ENCODE results near the gene DNAJC7.
A peak's percentile ranks its signal among the peaks of the same experiment; 100 is the strongest.
"Not testable (repeated sequence)": the region's sequence is repeated elsewhere in the genome, so short reads cannot be mapped to it uniquely, and the experiment has no call there.

Gene DNAJC7

GRCh38 chr17:41932816-41933389, 84.3 kb downstream of the DNAJC7 start:
- peaks cover 21% of the 10 kb centered on the region for H3K79me2 ChIP-seq (ENCODE audit: control insufficient read depth, low read length)
- peak overlapping the region; percentile 16; the same call in 1 of the 2 replicates for H3K27ac ChIP-seq (ENCODE audit: low read depth, low read length)
- H3K4me3 ChIP-seq (ENCODE audit: low read length): peak overlapping the region; percentile 43
- no peaks in the 10 kb centered on the region for H3K27me3 ChIP-seq (ENCODE audit: control insufficient read depth, low read length)
- H3K9me2 ChIP-seq (replicated peaks; ENCODE audit: control insufficient read depth, low read length): no peaks in the 10 kb centered on the region
- H3K4me1 ChIP-seq (ENCODE audit: control insufficient read depth, low read length): peaks cover 41% of the 10 kb centered on the region
- H3K9me3 ChIP-seq (ENCODE audit: control insufficient read depth, insufficient read depth, low read length): no peaks in the 10 kb centered on the region
- no peaks in the 10 kb centered on the region for H3K36me3 ChIP-seq (ENCODE audit: control insufficient read depth, low read length)
- no peaks in the 10 kb centered on the region for H4K20me1 ChIP-seq (ENCODE audit: control insufficient read depth, insufficient read depth, low read depth, low read length)
- peaks cover 3% of the 10 kb centered on the region; the same call in 1 of the 2 replicates for H3F3A ChIP-seq (ENCODE audit: control insufficient read depth, insufficient read depth)
- peak overlapping the region; percentile 54 for H3K4me2 ChIP-seq (ENCODE audit: low read length)
- TF ChIP-seq EZH2phosphoT487 (IDR thresholded peaks at IDR 0.05; ENCODE audit: borderline replicate concordance, low read length): no peak
- no peak for TF ChIP-seq CTCF (IDR thresholded peaks at IDR 0.05; ENCODE audit: low read depth, low read length, poor library complexity, severe bottlenecking)

GRCh38 chr17:41931715-41932114, 85.5 kb downstream of the DNAJC7 start:
- H3K9me3 ChIP-seq (ENCODE audit: control insufficient read depth, insufficient read depth, low read length); H3K27ac ChIP-seq (ENCODE audit: low read depth, low read length); H3K36me3 ChIP-seq (ENCODE audit: control insufficient read depth, low read length); H3K9me2 ChIP-seq (replicated peaks; ENCODE audit: control insufficient read depth, low read length); H3K27me3 ChIP-seq (ENCODE audit: control insufficient read depth, low read length); H3K4me2 ChIP-seq (ENCODE audit: low read length); H3F3A ChIP-seq (ENCODE audit: control insufficient read depth, insufficient read depth); H4K20me1 ChIP-seq (ENCODE audit: control insufficient read depth, insufficient read depth, low read depth, low read length); H3K4me3 ChIP-seq (ENCODE audit: low read length): not testable (repeated sequence)
- peaks cover 41% of the 10 kb centered on the region for H3K4me1 ChIP-seq (ENCODE audit: control insufficient read depth, low read length)
- H3K79me2 ChIP-seq (ENCODE audit: control insufficient read depth, low read length): peaks cover 21% of the 10 kb centered on the region

GRCh38 chr17:41930833-41931156, 86.4 kb downstream of the DNAJC7 start:
- not testable (repeated sequence) for H3K9me2 ChIP-seq (replicated peaks; ENCODE audit: control insufficient read depth, low read length); H3F3A ChIP-seq (ENCODE audit: control insufficient read depth, insufficient read depth); H4K20me1 ChIP-seq (ENCODE audit: control insufficient read depth, insufficient read depth, low read depth, low read length); H3K27ac ChIP-seq (ENCODE audit: low read depth, low read length); H3K36me3 ChIP-seq (ENCODE audit: control insufficient read depth, low read length); H3K27me3 ChIP-seq (ENCODE audit: control insufficient read depth, low read length); H3K9me3 ChIP-seq (ENCODE audit: control insufficient read depth, insufficient read depth, low read length)
- Histone ChIP-seq H3K4me1 (ENCODE audit: control insufficient read depth, low read length) (peaks cover 48% of the 10 kb centered on the region), H3K79me2 (ENCODE audit: control insufficient read depth, low read length) (peaks cover 21% of the 10 kb centered on the region), H3K4me3 (ENCODE audit: low read length) (peak overlapping the region; percentile 89), H3K4me2 (ENCODE audit: low read length) (peak overlapping the region; percentile 84)

DNA sequence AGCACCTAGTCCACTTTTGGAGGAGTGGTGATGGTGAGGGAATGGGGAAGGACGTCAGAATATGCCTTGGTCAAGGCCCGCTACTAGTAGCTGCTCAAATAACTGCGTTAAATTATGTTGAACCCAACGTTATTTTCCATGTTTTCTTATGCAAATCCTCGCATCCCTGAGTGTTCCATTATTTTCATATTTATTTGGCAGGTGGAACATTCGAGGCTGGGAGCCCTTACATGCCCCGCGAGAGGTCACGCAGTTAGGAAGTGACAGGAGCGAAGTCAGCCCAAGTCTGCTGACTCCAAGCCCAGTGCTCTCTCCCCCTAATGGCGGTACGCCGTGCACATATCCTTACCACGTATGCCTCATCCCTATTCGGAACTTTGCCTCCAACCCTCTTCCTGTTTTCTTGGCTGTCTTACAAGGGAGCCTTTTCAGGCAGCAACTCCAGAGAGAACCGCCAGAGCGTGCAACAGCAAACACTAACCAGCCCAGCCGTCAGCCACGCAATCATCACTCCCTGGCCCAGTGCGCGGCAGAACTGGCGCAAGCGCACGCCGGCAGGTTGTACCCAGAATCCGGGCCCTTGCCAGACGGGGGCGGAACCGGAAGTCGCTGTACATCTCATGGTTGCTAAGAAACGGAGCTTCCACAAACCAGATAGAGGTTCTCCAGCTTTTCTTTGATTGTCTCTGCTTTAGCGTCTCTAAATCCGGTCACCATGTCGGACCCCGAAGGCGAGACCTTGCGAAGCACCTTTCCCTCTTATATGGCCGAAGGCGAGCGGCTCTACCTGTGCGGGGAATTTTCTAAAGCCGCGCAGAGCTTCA, 87.0 kb downstream of the DNAJC7 start, which contains the start of gene ODAD4:
Gene ODAD4, plus strand, starts transcription at position 609 of the 824 bp plus-strand sequence. Its CDS starts 107 bp downstream, at position 716.
- Histone ChIP-seq H3K4me3 (ENCODE audit: low read length) (peak within 1 kb of the TSS; percentile 89), H3K79me2 (ENCODE audit: control insufficient read depth, low read length) (peaks cover 21% of the 10 kb centered on the region), H3K36me3 (ENCODE audit: control insufficient read depth, low read length) (no peaks in the 10 kb centered on the region), H3K27ac (ENCODE audit: low read depth, low read length) (peak within 1 kb of the TSS; percentile 45), H3K4me2 (ENCODE audit: low read length) (peak within 1 kb of the TSS; percentile 84), H3K9me3 (ENCODE audit: control insufficient read depth, insufficient read depth, low read length) (no peaks in the 10 kb centered on the region), H4K20me1 (ENCODE audit: control insufficient read depth, insufficient read depth, low read depth, low read length) (no peaks in the 10 kb centered on the region), H3K9me2 (replicated peaks; ENCODE audit: control insufficient read depth, low read length) (no peaks in the 10 kb centered on the region), H3K27me3 (ENCODE audit: control insufficient read depth, low read length) (no peaks in the 10 kb centered on the region), H3F3A (ENCODE audit: control insufficient read depth, insufficient read depth) (peaks cover 5% of the 10 kb centered on the region; the same call in 1 of the 2 replicates), H3K4me1 (ENCODE audit: control insufficient read depth, low read length) (peaks cover 51% of the 10 kb centered on the region)
- no peak for TF ChIP-seq EZH2phosphoT487 (IDR thresholded peaks at IDR 0.05; ENCODE audit: borderline replicate concordance, low read length)
- TF ChIP-seq CTCF (IDR thresholded peaks at IDR 0.05; ENCODE audit: low read depth, low read length, poor library complexity, severe bottlenecking): peak; percentile 46
